HG02870 (cell line): ENCODE measurements around the gene TMEM179B.
A peak's percentile ranks its signal among the peaks of the same experiment; 100 is the strongest.

Source experiments
- ATAC-seq: cut with Tn5 transposase; IDR thresholded peaks from one replicate; pipeline ENCODE4 v1.9.1; 2021; ENCODE audit warnings: mild to moderate bottlenecking, moderate library complexity; ENCODE audit not compliant: unreplicated experiment

TMEM179B gene

GRCh38 chr11:62831520-62832335, 44.5 kb downstream of the TMEM179B start, which contains the start of gene STX5:
STX5 (minus strand) TSS chr11:62832051; CDS start chr11:62831243, 808 bp downstream.
- peak; percentile 74 for ATAC-seq

GRCh38 chr11:62832336-62833234, 45.4 kb downstream of the TMEM179B start, which contains the start of gene TEX54:
TEX54 (minus strand) TSS chr11:62832841.
- ATAC-seq = no peak

GRCh38 chr11:62835336-62835735, 48.1 kb downstream of the TMEM179B start:
- no peak for ATAC-seq

- peak; percentile 33 for ATAC-seq
Observed at GRCh38 chr11:62839050-62839945, 52.1 kb downstream of the TMEM179B start, which contains the start of gene WDR74. WDR74 (minus strand) TSS chr11:62839590; CDS start chr11:62839570, 20 bp downstream.
